NCI-H146 treated with DMSO at 0.1 percent for 48 hours (cell line): Measurements from ENCODE around the gene AXIN1.

Source experiments
- DNase-seq: peaks from one replicate; lab custom pipeline; 2025; ENCODE audit not compliant: unreplicated experiment; lab: John Stamatoyannopoulos, UW

The AXIN1 gene

GRCh38 chr16:284204-285120 lies 68.1 kb downstream of the AXIN1 start:
- DNase-seq, result no peak

DNA sequence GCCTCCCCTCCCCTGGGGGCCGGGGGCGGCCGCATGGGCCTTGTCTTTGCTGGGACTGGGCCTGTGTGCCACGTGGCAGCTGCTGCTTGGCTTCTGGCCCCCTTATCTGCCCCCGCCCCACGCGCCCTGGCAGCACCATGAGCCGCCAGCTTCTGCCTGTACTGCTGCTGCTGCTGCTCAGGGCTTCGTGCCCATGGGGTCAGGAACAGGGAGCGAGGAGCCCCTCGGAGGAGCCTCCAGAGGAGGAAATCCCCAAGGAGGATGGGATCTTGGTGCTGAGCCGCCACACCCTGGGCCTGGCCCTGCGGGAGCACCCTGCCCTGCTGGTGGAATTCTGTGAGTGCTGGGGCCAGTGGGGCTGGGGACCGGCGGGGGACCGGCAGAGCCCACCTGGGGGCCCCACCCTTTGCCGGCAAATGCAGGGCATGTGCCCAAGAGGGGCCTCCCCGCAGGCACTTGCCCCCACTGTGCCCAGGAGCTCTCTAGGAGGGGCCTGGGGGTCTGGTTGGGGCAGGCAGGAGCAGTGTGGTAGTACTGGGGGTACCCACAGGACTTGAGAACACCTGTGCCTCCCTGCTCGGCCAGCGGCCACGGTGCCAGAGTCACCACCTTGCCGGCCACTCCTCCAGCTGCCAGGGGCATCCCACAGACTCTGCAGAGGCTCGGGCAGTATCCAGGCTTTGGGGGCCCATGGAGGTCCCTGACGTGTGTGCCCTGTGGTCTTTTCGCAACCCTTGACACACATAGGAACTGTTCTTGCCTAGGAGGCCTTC lies 69.3 kb downstream of the AXIN1 start, which contains the start of gene PDIA2:
Gene PDIA2 (plus strand): TSS at position 132 of the 773 bp plus-strand sequence. CDS start 6 bp downstream, at position 138.
- DNase-seq, result no peak

- no peak for DNase-seq
Measured at GRCh38 chr16:282491-282890, 70.0 kb downstream of the AXIN1 start.

- no peak for DNase-seq
Measured at GRCh38 chr16:281660-282255, 70.8 kb downstream of the AXIN1 start.

DNA sequence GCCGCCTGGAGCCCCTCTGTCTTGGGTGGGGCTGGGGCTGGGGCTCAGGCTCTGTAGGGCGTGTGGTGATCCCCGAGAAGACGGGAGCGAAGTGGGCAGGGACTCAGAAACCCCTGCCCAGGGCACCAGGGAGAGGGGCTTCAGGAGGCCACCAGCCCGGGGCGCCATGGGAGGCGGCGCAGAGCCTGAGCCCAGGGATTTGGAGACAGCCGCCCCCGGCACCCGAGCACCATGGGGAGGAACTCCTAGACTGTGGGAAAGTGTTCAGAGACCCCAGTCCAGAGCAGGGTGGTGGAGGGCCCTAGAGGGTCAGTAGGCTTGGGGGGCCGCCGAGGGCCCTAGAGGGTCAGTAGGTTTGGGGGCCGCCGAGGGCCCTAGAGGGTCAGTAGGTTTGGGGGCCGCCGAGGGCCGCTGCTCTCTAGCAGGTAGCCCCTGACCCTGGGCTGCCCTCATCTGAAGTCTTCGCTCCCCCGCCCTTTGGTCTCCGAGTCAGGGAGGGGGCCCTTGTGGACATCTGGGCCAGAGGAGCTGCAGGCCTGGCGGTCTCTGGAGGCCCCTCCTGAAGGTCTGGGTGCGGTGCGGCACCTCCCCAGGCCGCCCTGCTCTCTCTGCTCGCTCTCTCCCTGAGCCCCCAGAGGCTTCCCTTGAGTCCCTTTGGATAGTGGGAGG lies 71.4 kb downstream of the AXIN1 start:
- DNase-seq, result no peak

- DNase-seq, result no peak
Measured at GRCh38 chr16:280552-280951, 72.0 kb downstream of the AXIN1 start, which contains the start of gene ARHGDIG. TSS of gene ARHGDIG (plus strand) at chr16:280591. CDS start at chr16:280681, 90 bp downstream.

DNA sequence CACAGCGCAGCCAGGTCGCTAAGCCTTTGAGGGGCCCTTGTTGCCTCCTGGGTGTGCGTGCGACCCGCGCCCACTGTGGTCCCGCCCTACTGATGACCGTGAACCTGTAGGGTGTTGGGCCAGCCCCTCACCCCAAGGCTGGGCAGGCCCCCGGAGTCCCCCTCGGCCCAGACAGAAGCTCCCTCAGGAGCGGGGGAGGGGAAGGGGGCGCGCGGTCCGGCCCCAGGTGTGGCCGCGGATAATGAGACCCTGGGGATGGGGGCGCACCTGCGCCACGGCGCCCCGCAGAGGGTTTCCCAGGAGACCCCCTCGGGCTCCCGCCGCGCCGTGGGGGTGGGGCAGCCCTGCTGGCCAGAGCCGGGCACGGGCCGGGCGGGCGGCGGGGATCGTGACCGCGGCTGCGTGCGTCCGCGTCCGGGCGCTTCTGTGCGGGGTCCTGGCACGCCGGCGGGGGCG lies 72.5 kb downstream of the AXIN1 start:
- DNase-seq, result no peak

- no peak for DNase-seq
Measured at GRCh38 chr16:279531-279930, 73.0 kb downstream of the AXIN1 start.

DNA sequence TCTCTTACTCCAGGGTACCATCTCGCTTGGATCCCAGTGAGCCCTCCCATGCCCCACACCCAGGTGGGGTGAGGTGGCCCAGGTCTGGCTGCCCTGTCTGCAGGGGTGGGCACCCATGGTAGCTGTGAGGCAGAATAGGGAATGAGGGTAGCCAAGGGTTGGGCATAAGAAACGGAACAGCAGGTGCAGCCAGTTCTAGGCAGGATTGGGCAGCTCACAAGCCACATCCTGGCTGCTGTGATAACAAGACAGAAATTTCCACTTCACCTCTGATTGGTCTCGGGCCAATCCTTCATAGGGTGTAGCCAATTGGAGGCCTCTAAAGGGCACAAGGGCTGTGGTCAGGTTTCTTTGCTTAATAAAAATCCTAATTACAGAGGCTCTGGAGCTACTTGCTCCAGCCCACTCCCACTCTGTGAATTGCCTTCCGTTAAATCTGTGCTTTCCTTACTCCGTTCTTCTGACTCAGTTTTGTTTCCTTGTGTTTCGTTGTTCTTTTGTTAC lies 73.6 kb downstream of the AXIN1 start:
- DNase-seq, result peak; percentile 68

- DNase-seq, result no peak
Measured at GRCh38 chr16:276426-277077, 76.0 kb downstream of the AXIN1 start.

GRCh38 chr16:275786-276232 lies 76.7 kb downstream of the AXIN1 start, which contains the start of gene RGS11:
TSS of gene RGS11 (minus strand) at chr16:275944. CDS start at chr16:275911, 33 bp downstream.
- no peak for DNase-seq

GRCh38 chr16:275041-275641 lies 77.4 kb downstream of the AXIN1 start:
- peak; percentile 7 for DNase-seq

DNA sequence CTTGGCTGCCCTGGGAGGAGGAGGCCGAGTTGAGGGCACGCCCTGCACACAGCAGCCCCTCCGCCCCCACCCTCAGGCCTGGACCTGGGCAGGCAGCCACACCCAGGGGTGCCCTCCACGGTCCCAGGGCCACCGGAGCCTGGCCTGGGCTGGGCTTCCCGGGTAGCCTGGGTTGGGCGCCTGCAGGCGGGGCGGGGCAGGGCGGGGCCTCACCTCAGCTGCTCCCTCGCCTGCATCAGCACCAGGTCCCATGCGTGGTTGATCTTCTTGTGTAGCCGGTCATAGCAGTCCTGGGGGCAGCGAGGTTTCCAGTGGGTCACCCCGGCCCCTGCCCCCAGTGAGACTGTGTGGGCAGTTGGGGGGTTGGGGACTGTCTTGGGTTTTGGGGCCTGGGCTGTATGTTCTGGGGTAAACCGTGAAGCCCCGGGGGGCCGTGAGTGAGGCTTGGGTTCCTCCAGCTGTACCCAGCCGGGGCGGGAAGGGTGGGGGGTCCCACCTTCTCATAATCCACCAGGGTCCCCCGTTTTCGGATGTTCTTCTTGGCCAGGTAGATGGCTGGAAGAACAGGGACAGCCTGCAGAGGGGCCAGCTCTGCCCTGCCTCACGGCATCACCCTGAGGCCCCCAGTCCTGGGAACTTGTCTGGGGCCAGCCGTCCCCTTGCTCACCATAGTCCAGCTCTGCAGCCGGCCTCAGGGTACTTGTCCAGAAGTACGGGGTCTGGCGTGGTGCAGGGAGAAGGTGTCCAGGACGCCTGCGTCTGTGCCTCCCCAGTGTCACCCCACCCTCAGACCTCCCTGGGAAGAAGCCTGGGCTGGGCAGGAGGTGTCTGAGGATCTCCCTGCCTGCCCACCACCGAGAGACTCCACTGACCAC lies 78.7 kb downstream of the AXIN1 start:
- DNase-seq, result no peak

DNA sequence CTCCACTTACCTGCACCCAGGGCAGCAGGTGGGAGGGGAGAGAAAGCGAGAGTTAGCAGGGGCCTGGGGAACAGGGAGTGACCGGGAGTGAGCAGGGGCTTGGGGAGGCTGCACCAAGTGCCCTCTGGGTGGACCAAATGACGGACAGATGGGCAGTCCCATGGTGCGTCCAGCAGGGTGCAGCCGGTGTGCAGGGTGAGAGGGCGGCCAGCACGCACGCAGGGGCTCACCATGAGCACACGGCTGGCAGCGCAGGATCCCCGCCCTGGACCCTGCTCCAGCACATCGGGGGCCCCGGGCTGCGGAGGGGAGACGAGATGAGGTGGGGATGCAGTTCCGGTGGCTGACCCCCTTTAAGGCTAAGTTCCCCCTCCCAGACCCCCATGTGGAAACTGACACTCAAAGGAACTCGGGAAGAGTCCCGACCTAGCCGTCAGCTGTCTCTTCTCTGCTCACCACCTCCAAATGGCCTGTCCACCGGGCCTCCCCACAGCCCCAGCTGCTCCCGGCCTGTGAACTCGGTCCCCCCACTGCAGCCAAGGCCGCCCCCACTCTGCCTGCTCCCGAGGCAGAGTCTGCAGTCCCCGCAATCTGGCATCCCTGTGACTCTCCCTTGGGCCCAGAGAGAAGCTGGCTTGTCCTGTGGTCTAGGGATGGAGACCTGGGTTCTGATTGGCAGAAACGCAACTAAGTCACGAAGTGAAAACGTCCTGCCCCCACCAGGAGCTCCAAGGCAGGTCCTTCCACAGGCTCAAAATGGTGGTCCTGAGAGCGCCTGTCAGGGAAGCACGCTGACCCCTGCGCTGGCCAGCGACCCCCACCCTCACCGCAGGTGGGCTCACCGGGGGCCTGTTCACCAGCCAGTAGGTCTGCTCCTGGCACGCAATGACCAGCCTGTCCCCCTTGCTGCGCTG lies 79.6 kb downstream of the AXIN1 start:
- DNase-seq, result no peak

DNA sequence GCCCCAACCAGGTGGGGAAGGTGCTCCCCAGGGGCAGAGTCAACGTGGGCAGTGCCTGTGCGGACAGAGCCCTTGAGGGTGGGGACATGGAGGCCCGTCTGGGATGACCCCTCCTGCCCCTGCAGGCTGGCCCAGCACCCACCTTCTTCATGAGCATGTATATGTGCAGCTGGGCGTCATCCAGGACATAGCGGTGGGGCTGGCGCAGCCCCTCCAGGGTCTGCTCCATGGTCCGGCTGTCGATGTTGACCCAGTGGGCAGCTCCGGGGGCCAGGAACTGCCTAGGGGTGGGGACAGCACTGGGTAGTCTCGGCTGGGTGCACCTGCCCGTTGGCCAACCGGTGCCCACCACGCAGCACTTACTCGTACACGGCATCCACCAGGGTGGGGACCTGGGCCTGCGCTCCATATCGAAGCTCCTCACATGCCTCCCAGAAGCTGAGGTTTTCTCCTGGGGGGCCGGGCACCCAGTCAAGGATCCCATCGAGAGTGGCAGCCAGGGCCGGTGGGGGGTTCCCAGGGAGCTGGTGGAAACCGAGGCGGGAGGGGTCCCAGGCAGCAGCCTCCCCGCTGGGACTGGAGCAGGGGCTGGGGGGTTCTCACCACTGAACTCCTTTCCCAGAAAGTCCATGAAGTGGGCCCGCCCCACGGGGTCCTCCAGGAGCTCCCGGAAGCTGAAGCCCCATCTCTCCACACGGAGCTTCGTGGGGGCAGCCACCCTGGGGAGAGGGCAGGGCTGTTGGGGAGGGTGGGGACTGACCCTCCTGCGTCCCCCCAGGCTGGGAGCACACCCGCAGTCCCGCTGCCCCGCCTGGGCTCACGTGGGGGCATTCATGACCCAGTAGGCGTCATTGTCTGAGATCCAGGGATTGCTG lies 81.9 kb downstream of the AXIN1 start:
- no peak for DNase-seq

DNA sequence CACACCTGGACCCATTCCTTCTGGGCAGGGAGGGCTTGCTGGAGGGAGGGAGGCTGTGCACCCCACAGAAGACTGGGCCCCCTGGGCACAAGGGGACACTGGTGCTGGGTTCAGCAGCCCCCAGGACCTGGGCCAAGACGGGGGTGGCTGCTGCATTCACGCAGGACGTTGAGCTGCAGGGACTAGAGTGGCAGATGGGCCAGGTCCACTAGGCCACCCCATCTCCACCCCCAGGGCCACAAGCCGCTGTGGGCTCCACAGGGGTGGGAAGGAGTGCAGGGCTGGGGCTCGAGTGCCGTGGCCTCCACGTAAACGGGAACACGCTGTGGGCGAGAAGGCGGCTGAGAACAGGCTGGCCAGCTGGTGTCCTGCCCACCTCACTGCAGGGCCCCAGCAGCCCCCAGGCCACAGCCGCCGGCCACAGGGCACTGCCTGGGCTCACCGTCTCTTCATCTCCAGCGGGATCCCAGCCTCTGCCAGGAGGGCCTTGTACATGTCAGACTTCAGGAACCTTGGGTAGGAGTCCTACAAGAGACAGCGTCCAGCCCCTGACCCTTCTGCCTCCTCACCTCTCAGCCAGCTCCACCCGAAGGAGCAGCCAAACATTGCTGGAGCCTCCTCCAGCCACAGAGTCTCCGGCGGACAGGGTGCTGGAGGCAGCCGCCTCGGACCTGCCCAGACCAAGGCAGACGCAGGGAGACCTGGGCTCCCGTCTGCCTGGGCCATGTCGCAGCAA lies 83.3 kb downstream of the AXIN1 start:
- no peak for DNase-seq
